AG04450 (cell line): Measurements from ENCODE around the gene RAB11FIP4. TPM values are rescaled to one million over a fixed set of nuclear protein-coding genes. Genes with fewer than 3 reads are reported as not detected.

ENCODE experiments used
- CTCF ChIA-PET: fragments of 300-600, 350-600 bp; formaldehyde crosslinking; extraction: SDS; loops from one replicate; lab custom pipeline; 2022; ENCODE audit warnings: antibody characterized with exemption, inconsistent platforms; lab: Charles Lee
- POLR2A ChIA-PET: fragments of 350-600 bp; formaldehyde crosslinking; extraction: SDS; loops from one replicate; lab custom pipeline; 2021; ENCODE audit warnings: antibody characterized with exemption, inconsistent platforms; lab: Yijun Ruan, JAX
- DNase-seq: peaks from one replicate; pipeline ENCODE4 v3.0.0-alpha.2; 2011; ENCODE audit warnings: low read depth, low spot score
- H3K27ac ChIP-seq: one replicate; pipeline ENCODE4 v1.5.1; 2012; ENCODE audit warnings: low read depth, low read length, control low read depth
- H3K27me3 ChIP-seq: one replicate; pipeline ENCODE4 v1.6.0; 2012; ENCODE audit warnings: low read length; ENCODE audit not compliant: control insufficient read depth, insufficient read depth
- H3K4me3 ChIP-seq: 2 replicates; pipeline ENCODE4 v1.5.1; 2011; ENCODE audit warnings: mild to moderate bottlenecking, low read depth, low read length, control low read depth
- H3K9me3 ChIP-seq: 2 replicates; pipeline ENCODE4 v1.5.1; 2012; ENCODE audit warnings: low read length; ENCODE audit not compliant: control insufficient read depth, insufficient read depth
- polyA plus RNA-seq: library from polyadenylated mRNA; depleted of rRNA; stranded (reverse); fragments of >200 nt; gene quantifications from 2 replicates; pipeline ENCODE4 v1.2.3, GENCODE V29; 2011
- TF ChIP-seq, protein P1 (sequence below): IDR thresholded peaks from 2 replicates; pipeline ENCODE4 v1.5.1; 2011; ENCODE audit warnings: low read depth, low read length, control low read depth, inconsistent platforms

Gene RAB11FIP4
- polyA plus RNA-seq, 1 experiment, result 0.58 TPM

DNA sequence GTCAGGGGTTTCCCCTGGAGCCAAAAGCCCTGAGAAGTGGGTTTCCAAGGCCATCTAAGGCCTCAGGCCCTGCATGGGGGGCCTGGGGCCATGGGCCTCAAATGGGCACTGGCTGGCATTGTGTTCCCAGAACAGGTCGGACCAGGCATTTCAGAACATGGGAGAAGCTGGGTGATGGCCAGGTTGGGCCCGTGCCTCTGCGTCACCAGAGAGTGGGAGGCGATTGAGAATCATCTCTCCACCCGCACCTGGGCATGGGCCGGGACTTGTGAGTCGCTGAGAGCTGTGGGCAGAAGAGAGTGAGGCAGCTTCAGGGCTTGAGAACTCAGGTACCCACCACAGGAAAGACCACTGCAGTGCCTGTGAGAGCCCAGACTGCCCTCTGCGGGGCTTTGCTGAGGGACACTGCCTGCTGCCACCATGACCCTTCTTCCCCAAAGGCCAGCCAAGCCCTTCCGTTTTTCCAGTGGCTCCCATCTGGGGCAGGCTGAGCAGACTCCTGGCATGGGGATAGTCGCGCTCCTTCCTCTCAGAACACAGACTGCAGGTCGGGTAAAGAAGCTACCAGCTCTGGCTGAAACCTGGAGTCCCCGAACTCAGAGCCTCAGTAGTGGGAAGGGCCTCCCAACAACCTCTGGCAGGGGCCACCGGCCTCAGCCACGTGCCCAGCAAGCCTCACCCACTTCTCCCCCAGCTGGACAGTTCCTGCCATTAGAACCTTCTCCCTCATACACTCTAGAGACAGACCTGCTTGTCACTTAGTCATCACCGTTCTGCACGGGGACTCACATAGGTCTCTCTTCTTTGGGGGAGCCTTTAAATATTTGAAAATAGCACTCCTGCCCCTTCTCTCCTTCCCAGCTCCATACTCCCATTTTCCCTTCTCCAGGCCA, 1.6 kb downstream of the RAB11FIP4 start:
- POLR2A ChIA-PET, result no interaction called here
- H3K9me3 ChIP-seq, result no peaks in the 10 kb centered on the region
- H3K4me3 ChIP-seq, result no peak overlapping the region
- TF ChIP-seq, protein P1, sequence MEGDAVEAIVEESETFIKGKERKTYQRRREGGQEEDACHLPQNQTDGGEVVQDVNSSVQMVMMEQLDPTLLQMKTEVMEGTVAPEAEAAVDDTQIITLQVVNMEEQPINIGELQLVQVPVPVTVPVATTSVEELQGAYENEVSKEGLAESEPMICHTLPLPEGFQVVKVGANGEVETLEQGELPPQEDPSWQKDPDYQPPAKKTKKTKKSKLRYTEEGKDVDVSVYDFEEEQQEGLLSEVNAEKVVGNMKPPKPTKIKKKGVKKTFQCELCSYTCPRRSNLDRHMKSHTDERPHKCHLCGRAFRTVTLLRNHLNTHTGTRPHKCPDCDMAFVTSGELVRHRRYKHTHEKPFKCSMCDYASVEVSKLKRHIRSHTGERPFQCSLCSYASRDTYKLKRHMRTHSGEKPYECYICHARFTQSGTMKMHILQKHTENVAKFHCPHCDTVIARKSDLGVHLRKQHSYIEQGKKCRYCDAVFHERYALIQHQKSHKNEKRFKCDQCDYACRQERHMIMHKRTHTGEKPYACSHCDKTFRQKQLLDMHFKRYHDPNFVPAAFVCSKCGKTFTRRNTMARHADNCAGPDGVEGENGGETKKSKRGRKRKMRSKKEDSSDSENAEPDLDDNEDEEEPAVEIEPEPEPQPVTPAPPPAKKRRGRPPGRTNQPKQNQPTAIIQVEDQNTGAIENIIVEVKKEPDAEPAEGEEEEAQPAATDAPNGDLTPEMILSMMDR, result no peak
- DNase-seq, result no peak
- CTCF ChIA-PET, result no interaction called here
- peaks cover 41% of the 10 kb centered on the region for H3K27me3 ChIP-seq
- H3K27ac ChIP-seq, result no peak overlapping the region

DNA sequence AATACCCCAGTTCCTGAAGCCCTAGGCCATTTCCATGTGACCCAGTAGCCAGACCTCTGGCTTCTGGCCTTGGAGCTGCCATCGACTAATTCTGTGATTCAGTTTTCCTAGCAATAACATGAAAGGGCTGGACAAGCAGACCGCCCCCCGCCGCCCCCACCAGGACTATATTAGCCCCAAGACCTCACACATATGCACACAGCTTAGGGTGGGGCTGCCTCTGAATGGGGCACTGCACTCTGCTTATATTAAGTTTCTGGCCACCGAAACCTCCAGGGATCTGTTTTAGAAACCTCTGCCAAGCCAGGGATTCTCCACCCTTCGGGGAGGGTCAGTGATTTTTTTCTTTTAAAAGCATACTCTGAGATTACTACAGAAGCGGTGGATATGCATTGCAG, 2.3 kb downstream of the RAB11FIP4 start:
- ChIA-PET POLR2A (no interaction called here), CTCF (no interaction called here)
- no peak overlapping the region for H3K27ac ChIP-seq
- DNase-seq, result no peak
- H3K4me3 ChIP-seq, result no peak overlapping the region
- peaks cover 41% of the 10 kb centered on the region for H3K27me3 ChIP-seq
- H3K9me3 ChIP-seq, result no peaks in the 10 kb centered on the region
- TF ChIP-seq, protein P1, result no peak

DNA sequence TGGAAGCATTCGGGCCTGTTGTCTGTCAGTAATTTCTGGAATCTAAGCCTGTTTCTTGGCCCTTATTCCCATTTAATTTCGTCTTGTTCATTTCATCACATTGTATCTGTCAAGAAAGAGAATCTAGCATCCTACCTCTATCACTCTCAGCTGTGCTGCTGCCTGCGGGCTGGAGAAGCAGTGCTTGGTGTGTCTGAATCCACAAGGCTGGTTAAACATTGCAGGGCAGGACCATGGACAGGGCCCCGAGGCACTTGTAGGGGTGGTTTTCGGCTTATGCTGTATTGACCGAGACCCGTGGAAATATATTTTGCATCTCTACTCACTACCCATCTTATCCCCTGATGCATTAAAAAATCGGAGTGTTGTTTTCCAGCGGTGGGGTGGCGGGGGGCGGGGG, 3.1 kb downstream of the RAB11FIP4 start:
- ChIA-PET POLR2A (no interaction called here), CTCF (no interaction called here)
- peak; percentile 57 for DNase-seq
- H3K27me3 ChIP-seq, result peaks cover 41% of the 10 kb centered on the region
- no peak overlapping the region for H3K27ac ChIP-seq
- no peak overlapping the region for H3K4me3 ChIP-seq
- TF ChIP-seq, protein P1, result no peak
- no peaks in the 10 kb centered on the region for H3K9me3 ChIP-seq

DNA sequence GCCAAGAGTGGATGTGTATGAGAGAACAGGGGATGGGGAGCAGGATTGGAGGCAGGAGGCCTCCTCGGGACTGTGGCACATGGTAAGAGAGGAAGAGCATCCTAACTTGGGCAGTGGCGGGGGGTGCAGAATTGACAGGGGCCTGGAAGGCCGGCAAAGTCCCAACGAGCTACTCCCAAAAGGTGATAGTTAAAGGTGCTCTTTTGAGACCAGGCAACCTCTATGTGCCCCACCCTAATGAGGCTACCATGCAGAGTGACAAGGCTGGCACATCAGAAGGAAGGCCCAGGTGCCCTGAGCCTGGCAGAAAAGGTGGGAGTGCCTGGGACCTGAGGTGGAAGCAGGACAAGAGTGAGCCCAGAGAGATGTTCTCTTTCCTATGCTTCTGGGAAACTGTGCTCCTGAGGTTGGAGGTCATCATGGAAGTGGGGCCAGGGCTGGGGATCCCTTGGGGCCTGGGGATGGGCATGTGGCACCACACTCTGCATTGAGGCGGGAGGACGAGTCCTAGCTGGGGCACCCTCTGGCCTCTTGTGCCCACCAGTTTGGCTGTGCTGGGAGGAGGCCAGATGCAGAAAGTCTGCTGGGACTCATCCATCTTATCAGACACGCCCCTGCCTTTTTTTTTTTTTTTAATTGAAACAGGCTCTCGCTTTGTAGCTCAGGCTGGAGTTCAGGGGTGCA, 5.9 kb downstream of the RAB11FIP4 start:
- CTCF ChIA-PET, result no interaction called here

More for the DNA sequence above, 5.9 kb downstream of the RAB11FIP4 start:
- H3K9me3 ChIP-seq, result no peaks in the 10 kb centered on the region
- TF ChIP-seq, protein P1, result no peak
- H3K27me3 ChIP-seq, result peaks cover 34% of the 10 kb centered on the region
- H3K27ac ChIP-seq, result no peak overlapping the region
- no peak for DNase-seq
- H3K4me3 ChIP-seq, result no peak overlapping the region
- POLR2A ChIA-PET, result no interaction called here
